GM21423 (cell line): ENCODE measurements around the gene CBR3.

ENCODE experiments used
- ATAC-seq: cut with Tn5 transposase; IDR thresholded peaks from one replicate; pipeline ENCODE4 v1.9.1; 2021; ENCODE audit warnings: mild to moderate bottlenecking, moderate library complexity; ENCODE audit not compliant: unreplicated experiment

The CBR3 gene

GRCh38 chr21:36183144-36183795 is 48.4 kb downstream of the CBR3 start:
- ATAC-seq = no peak

- ATAC-seq = no peak
Measured at GRCh38 chr21:36184545-36184944, 49.7 kb downstream of the CBR3 start.

GRCh38 chr21:36185523-36185922 is 50.6 kb downstream of the CBR3 start:
- no peak for ATAC-seq

- no peak for ATAC-seq
Measured at GRCh38 chr21:36186081-36186480, 51.2 kb downstream of the CBR3 start.

GRCh38 chr21:36186506-36187399 is 51.9 kb downstream of the CBR3 start:
- ATAC-seq = no peak

- no peak for ATAC-seq
Measured at GRCh38 chr21:36188081-36188681, 53.3 kb downstream of the CBR3 start.

- no peak for ATAC-seq
Measured at GRCh38 chr21:36188937-36189336, 54.1 kb downstream of the CBR3 start.

GRCh38 chr21:36190736-36191135 is 55.9 kb downstream of the CBR3 start:
- ATAC-seq = no peak

- no peak for ATAC-seq
Measured at GRCh38 chr21:36193200-36193599, 58.3 kb downstream of the CBR3 start.

GRCh38 chr21:36194024-36194423 is 59.1 kb downstream of the CBR3 start:
- no peak for ATAC-seq

GRCh38 chr21:36195613-36196012 is 60.7 kb downstream of the CBR3 start:
- no peak for ATAC-seq
